Raji (cell line): ENCODE results near the gene SLC38A3.

Experiments used
- POLR2A ChIP-seq: IDR thresholded peaks from 2 replicates; pipeline ENCODE4 v1.6.1; 2011; ENCODE audit warnings: low read depth, low read length, control low read depth; ENCODE audit not compliant: insufficient read depth

Gene SLC38A3

DNA sequence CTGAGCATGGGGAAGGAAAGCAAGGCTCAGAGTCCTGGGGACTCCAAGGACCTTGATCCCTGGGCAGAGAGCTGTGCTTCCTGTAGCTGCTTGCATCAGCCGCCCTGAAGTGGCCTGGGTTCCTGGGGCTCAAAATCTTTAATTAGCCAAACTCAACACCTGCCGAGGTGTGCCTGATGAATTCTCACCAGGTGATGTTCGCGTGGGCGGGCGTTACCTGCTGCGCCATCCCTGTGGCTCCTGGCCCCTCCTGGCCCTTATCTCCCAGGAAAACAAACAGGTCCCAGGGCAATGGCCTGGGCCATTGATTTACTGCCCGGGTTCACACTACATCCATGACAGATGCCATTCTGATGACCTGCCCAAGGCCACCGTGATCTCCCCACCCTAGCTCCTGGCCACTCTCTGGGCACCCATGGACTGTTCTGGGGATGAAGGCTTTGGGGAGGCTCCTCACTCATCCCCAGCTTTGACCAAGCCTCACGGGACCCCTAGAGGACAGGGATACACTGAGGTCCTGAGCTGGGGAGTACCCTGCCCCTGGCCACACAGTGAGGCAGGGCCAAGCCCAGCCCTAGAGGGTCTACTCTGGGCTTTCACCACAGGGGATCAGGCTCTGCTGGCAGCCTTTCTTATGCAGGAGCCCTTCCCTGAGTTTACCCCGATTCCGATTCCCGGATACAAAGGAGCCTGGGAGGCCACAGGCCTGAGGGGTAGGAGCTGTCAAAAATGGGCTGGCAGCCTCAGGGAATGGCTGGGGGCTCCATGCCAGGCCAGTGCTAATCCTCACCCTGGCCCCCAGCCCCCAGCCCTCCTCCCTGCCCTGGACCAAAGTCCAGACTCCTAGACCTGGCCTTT is 5.7 kb downstream of the SLC38A3 start:
- no peak for TF ChIP-seq POLR2A

DNA sequence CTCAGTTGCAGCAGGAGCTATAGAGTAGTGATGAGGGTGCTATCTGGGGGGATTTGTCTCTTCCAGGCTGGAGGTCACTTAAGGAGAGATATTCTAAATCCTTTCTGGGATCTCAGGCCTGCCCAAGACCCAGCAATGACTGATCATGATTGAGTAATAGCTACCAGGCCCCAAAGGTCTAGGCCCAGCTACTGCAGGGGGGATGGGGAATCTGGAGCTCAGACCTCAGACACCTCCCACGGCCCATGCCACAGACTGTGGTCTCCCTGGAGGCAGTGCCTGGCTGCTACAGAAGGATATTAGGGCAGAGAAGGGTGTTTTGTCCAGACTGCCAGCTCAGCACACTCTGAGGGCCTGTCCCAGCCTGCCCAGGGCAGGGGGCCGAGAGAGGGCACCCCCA is 6.9 kb downstream of the SLC38A3 start:
- no peak for TF ChIP-seq POLR2A

DNA sequence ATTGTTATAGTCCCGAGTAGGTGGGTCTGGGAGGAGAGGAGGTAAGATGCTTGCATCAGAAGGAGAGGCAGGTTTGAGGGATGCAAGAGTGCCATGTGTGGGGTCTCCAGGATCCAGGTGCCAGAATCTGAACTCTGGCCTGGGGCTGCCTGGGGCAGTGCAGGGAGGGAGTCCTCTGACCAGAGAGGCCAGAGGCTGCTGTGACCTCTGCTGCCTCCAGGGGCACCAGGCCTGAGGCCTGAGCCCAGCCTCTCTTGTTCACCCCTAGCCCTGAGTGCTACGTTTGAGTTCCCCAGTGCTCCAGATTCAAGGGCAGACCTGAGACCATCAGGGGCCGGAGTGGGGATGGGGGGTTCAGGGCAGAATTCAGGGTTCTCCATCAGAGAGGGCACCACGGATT is 7.4 kb downstream of the SLC38A3 start:
- TF ChIP-seq POLR2A, result no peak

DNA sequence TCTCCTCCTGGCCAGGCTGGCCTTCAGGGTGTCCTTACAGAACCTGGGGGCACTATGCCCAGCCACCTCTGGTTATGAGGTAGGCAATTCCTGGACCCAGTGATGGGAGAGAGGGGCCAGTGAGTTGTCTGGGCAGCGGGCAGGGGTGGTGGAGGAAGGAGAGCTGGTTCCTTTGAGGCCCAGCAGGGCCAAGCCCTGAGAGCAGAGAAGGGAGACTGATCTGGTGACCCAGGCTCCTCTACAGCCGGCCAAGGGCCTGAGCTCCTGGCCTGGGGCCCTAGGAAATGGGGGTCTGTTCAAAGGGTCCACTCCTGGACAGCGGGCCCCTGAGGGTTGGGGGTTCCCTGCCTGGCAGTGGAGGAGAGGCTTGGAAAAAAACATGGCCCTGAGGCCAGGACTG is 7.9 kb downstream of the SLC38A3 start:
- TF ChIP-seq POLR2A, result no peak

- no peak for TF ChIP-seq POLR2A
Measured at GRCh38 chr3:50213373-50213772, 8.3 kb downstream of the SLC38A3 start.

DNA sequence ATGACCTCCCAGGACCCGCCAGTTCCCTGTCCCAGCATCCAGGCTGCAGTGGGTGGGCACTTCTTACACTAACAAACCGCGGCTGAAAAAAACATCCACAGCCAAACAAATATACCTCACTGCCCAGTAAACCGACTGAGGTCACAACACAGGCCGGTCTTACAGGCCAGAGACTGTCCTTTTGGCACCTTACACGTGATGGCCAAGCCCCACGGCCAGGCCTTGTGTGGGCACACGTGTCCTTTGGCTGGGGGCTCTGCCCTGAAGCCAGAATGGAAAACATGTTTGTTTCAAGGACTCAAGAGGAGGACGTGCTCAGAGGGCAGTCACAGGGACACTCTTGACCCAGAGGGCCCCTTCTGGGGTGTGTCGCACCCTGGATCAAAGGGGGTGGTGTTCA is 9.8 kb downstream of the SLC38A3 start:
- TF ChIP-seq POLR2A, result no peak

DNA sequence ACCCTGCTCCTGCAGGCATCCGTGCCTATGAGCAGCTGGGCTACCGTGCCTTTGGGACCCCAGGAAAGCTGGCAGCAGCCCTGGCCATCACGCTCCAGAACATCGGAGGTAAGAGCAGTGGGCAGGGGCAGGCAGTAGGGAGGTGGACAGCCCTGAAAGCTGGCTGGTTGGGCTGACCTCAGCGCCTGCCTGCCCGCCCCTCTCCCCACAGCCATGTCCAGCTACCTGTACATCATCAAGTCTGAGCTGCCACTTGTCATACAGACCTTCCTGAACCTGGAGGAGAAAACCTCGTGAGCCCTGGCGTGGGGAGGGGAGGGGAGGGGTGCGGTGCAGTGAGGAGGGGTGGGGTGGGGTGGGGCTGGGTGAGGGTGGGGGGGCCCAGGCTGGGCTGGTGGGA is 10.5 kb downstream of the SLC38A3 start:
- TF ChIP-seq POLR2A, result no peak

DNA sequence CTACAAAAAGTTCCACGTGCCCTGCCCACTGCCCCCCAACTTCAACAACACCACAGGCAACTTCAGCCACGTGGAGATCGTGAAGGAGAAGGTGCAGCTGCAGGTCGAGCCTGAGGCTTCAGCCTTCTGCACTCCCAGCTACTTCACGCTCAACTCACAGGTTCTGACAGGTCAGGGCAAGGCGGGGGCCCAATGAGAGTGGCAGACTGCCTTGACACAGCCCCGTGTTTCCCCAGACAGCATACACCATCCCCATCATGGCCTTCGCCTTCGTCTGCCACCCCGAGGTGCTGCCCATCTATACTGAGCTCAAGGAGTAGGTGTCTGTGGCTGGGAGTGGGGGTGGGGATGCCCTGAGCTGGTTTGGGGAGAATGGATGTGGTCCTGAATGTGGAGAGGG is 12.6 kb downstream of the SLC38A3 start:
- TF ChIP-seq POLR2A, result no peak

GRCh38 chr3:50218448-50218847 is 13.4 kb downstream of the SLC38A3 start:
- TF ChIP-seq POLR2A, result no peak

DNA sequence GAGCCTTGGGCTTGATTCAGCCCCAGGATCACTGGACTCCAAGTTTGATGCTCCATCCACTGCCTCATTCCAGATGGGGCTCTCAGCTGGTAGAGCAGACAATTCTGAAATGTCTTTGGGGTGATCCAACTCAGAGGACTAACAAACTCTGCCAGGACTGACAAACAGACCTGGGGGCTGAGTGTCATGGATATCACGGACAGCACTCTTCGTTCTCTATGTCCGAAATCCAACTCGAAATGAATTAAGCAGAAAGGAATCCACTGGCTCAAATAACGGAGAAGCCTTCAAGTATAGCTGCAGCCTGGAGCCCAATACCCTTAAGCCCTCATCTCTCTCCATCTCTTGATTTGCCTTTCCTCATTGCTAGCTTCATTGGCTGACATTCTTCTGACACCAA is 14.2 kb downstream of the SLC38A3 start:
- no peak for TF ChIP-seq POLR2A

DNA sequence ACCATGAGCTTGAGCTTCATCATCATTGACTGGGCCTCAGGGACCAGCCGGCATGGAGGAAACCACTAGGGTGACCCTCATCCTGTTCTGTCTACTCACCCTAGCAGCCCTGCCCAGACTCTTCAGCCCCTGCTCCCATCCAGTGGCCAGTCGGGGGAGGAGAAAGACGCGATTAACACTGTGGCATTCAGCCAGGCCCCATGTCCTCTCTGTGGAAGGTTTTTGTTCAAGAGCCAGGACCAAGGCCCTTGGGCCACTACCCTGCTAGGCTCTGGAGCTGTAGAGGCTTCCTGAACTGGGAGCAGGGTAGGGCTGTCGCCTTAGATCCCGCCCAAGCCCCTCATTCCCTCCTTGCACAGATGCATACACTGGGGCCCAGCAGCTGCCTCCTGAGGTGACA is 15.0 kb downstream of the SLC38A3 start:
- TF ChIP-seq POLR2A, result no peak

- TF ChIP-seq POLR2A, result no peak
Measured at GRCh38 chr3:50221051-50221410, 16.0 kb downstream of the SLC38A3 start.

DNA sequence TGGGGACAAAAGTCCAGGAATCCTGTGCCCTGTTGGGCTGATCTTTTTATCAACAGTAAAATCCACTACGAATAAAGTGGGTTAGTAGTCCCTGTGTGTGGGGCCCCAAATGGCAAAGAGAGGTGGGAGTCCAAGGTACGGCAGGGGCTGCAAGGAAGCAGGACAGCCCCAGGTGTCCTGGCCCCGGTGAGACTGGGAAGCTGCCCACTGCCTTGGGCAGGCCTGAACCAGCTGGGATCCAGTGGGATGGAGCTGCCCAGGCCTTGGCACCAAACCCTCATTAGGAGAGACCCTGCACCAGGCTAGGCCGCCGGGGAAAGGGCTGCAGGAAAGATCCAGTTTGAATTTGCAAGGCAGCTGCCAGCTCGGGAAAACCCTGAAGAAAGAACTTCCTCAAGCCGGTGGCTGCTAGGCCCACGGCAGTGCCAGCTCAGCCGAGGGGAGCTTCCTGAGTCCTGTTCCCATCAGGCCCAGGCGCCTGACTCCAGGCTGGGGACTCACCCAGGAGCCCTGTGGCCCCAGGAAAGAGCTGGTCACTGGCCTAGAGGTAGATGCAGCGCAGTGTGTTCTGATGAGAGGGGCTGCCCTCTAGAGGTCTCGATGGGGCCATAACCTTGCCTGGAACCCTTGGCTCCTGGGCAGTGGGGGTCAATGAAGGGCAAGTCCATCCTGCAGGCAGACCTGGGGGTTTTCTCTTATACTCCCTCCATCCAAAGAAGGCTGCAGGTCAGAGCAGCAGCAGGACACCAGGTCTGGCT is 16.5 kb downstream of the SLC38A3 start:
- TF ChIP-seq POLR2A, result no peak

DNA sequence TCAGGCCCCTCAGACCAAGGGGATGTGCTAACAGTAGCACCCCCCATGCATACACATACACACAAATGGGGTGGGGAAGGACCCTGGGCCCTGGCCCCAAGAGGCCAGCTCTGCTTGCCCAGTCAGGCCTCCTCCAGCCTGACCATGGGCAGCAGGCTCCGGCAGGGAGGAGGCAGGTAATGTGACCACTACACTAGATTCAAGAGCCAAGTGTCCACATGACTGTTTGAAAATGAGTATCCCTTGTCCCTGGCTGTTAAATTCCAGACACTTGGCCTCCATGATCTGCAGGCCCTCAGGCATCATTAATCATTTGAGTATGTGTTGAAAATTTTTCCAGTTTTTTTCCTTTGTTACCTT is 17.1 kb downstream of the SLC38A3 start:
- no peak for TF ChIP-seq POLR2A

- no peak for TF ChIP-seq POLR2A
Measured at GRCh38 chr3:50224639-50225038, 19.6 kb downstream of the SLC38A3 start.

DNA sequence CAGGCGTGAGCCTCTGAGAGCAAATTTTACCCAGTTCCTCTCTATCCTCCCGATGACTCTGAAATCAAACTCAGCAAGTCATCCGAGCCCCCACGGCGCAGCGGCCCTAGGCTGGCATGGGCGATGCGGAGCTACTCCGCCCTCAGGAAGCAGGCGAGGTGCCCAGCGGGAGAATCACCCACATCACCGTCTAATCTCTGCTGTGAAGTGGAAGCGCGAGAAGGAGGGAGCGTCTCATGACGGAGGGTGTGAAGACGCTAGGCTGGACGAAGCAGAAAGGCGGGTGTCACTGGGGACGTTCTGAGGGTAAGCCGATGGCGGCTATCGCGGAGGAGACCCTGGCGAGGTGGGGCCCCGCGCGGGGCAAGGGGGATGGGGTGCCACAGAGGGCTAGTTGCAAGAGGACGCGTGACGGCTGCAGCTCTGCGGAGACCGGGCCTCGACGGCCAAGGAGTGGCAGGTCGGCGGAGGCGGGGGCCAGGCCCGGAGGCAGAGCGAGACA is 21.9 kb downstream of the SLC38A3 start:
- no peak for TF ChIP-seq POLR2A
